Naive thymus-derived CD4-positive, alpha-beta T cell (primary cell): Measurements from ENCODE around the gene PKD1L1. TPM values are rescaled to one million over a fixed set of nuclear protein-coding genes. Genes with fewer than 3 reads are reported as not detected.

Source experiments
- ATAC-seq: fragments of 150-1000 bp; cut with Tn5 transposase; 2 replicates; pipeline ENCODE4 v1.10.0; 2021; ENCODE audit warnings: mild to moderate bottlenecking, moderate library complexity
- CTCF ChIA-PET: fragments of 350-600 bp; sonication (Branson Sonifier 250); formaldehyde crosslinking; loops from one replicate; lab custom pipeline; 2021; ENCODE audit warnings: antibody characterized with exemption; lab: Charles Lee
- POLR2A ChIA-PET: fragments of 350-600 bp; sonication (Branson Sonifier 250); formaldehyde crosslinking; loops from one replicate; lab custom pipeline; 2021; ENCODE audit warnings: antibody characterized with exemption, inconsistent platforms; lab: Charles Lee
- DNase-seq, 9 donors: peaks; one replicate each; pipeline versions ENCODE4 v3.0.0 to v3.0.0-alpha.2; 2020 to 2022; ENCODE audit warnings: mixed read lengths in 1 of 9
- H3K27ac ChIP-seq: one replicate; pipeline ENCODE4 v1.7.0; 2013; ENCODE audit warnings: mild to moderate bottlenecking, low read depth, low read length, moderate library complexity
- H3K27me3 ChIP-seq, 2 donors: one replicate each; pipeline ENCODE4 v1.7.0; 2013; ENCODE audit warnings: low read length in 2 of 2, mild to moderate bottlenecking in 2 of 2, moderate library complexity in 2 of 2; ENCODE audit not compliant: control insufficient read depth in 2 of 2, insufficient read depth in 2 of 2
- H3K36me3 ChIP-seq, 3 experiments: 1 replicate in 2 of 3; 2 replicates in 1 of 3; pipeline ENCODE4 v1.7.0; 2013; ENCODE audit warnings: low read length in 3 of 3, mild to moderate bottlenecking in 3 of 3, moderate library complexity in 1 of 3; ENCODE audit not compliant: insufficient read depth in 3 of 3, control insufficient read depth in 2 of 3
- H3K4me1 ChIP-seq, 2 donors: one replicate each; pipeline ENCODE4 v1.7.0; 2013; ENCODE audit warnings: low read length in 2 of 2, mild to moderate bottlenecking in 2 of 2, moderate library complexity in 1 of 2; ENCODE audit not compliant: control insufficient read depth in 2 of 2, insufficient read depth in 2 of 2
- H3K4me3 ChIP-seq: 2 replicates; pipeline ENCODE4 v1.7.0; 2013; ENCODE audit warnings: mild to moderate bottlenecking, low read length
- H3K9me3 ChIP-seq, 3 experiments: 1 replicate in 2 of 3; 2 replicates in 1 of 3; pipeline ENCODE4 v1.7.0; 2013; ENCODE audit warnings: low read length in 3 of 3; ENCODE audit not compliant: control insufficient read depth in 2 of 3
- H3K27ac Mint-ChIP-seq, 9 donors: one replicate each; pipeline ENCODE4 v1.8.0; 2020 to 2022; ENCODE audit warnings: mixed read lengths in 9 of 9, mild to moderate bottlenecking in 8 of 9, moderate library complexity in 5 of 9, inconsistent platforms in 2 of 9
- H3K27me3 Mint-ChIP-seq, 5 donors: one replicate each; pipeline ENCODE4 v1.8.0; 2021 to 2022; ENCODE audit warnings: mixed read lengths in 5 of 5, mild to moderate bottlenecking in 1 of 5
- H3K36me3 Mint-ChIP-seq, 5 donors: one replicate each; pipeline ENCODE4 v1.8.0; 2020 to 2022; ENCODE audit warnings: mixed read lengths in 5 of 5, mild to moderate bottlenecking in 3 of 5, inconsistent platforms in 1 of 5
- H3K4me1 Mint-ChIP-seq, 7 donors: one replicate each; pipeline ENCODE4 v1.8.0; 2020 to 2022; ENCODE audit warnings: mixed read lengths in 7 of 7, mild to moderate bottlenecking in 3 of 7, inconsistent platforms in 1 of 7
- H3K4me3 Mint-ChIP-seq, 10 donors: one replicate each; pipeline ENCODE4 v1.8.0; 2020 to 2022; ENCODE audit warnings: mild to moderate bottlenecking in 10 of 10, mixed read lengths in 10 of 10, moderate library complexity in 6 of 10, inconsistent platforms in 2 of 10
- H3K9me3 Mint-ChIP-seq, 11 donors: one replicate each; pipeline ENCODE4 v1.8.0; 2020 to 2022; ENCODE audit warnings: mixed read lengths in 11 of 11, mild to moderate bottlenecking in 4 of 11, inconsistent platforms in 1 of 11, moderate library complexity in 1 of 11
- intact Hi-C, 2 donors: fragments of 100-400 bp; cut with micrococcal nuclease; formaldehyde crosslinking; loops; one replicate each; pipeline ENCODE4 v1.15.1; 2023
- polyA plus RNA-seq, 2 donors: library from polyadenylated mRNA; unstranded; fragments of 300-500 nt; fragmentation: Illumina TruSeq; gene quantifications; one replicate each; pipeline ENCODE4 v1.2.3, GENCODE V29; 2021
- total RNA-seq, 6 experiments: library from RNA in 5 of 6; stranded (reverse) in 5 of 6; gene quantifications; 1 replicate in 5 of 6; 2 replicates in 1 of 6; pipeline ENCODE4 v1.2.3 and lab custom pipeline; 2021 to 2026

PKD1L1 gene
- total and polyA plus RNA-seq, 7 experiments from 2014 or later: 0.07 to 1.5 (median 0.83) TPM; not detected in 1

- Histone ChIP-seq H3K9me3 (no peaks in the 10 kb centered on the region), H3K36me3 (peaks cover 0 to 5% (median 0%) of the 10 kb centered on the region in 3 experiments), H3K4me3 (no peak overlapping the region), H3K4me1 (no peaks in the 10 kb centered on the region), H3K27ac (no peak overlapping the region), H3K27me3 (no peaks in the 10 kb centered on the region)
- no peaks in the 10 kb centered on the region for H3K27me3 Mint-ChIP-seq
- intact Hi-C loops: loop anchor here (10.0 kb wide), 3 partner anchors 765 to 1255 kb away; no protein-coding TSS in a partner anchor
- H3K4me1 Mint-ChIP-seq: no peaks in the 10 kb centered on the region
- POLR2A ChIA-PET: no interaction called here
- peaks cover 0 to 11% (median 6%) of the 10 kb centered on the region in 5 donors for H3K36me3 Mint-ChIP-seq
- no peak overlapping the region for H3K4me3 Mint-ChIP-seq
- no peaks in the 10 kb centered on the region for H3K9me3 Mint-ChIP-seq
- CTCF ChIA-PET: interaction anchor here (0.5 to 1.0 kb wide), 2 partner anchors 93 to 161 kb away, joined by 4 to 7 read pairs; no protein-coding TSS in a partner anchor
- DNase-seq (no peak), ATAC-seq (no peak)
- H3K27ac Mint-ChIP-seq: no peak overlapping the region
Observed at GRCh38 chr7:47949703-47950102, 1.4 kb upstream of the PKD1L1 start.

DNA sequence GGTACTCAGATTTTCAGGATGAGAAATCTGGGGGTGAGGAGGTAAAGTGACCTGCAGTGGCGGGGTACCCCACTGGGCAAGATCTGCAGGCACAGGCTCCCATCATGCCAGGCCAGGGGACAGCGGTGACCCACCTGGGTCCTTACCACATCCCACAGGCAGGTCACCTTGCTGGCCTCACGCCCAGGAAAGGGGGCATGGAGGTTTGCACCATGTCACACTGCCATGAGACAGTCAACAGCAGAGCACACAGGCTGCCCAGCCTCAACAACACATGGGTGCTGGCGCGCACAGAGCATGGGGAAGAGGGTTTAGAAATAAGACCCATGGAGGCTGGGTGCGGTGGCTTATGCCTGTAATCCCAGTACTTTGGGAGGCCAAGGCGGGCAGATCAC is 914 bp downstream of the PKD1L1 start:
- Histone ChIP-seq H3K9me3 (no peaks in the 10 kb centered on the region), H3K27ac (no peak overlapping the region), H3K4me3 (no peak overlapping the region), H3K36me3 (no peaks in the 10 kb centered on the region), H3K4me1 (no peaks in the 10 kb centered on the region), H3K27me3 (no peaks in the 10 kb centered on the region)
- H3K9me3 Mint-ChIP-seq: no peaks in the 10 kb centered on the region
- ATAC-seq: no peak
- no peak overlapping the region for H3K27ac Mint-ChIP-seq
- no peaks in the 10 kb centered on the region for H3K36me3 Mint-ChIP-seq
- intact Hi-C loops: loop anchor here (10.0 kb wide), 3 partner anchors 767 to 1257 kb away; no protein-coding TSS in a partner anchor
- H3K4me1 Mint-ChIP-seq: no peaks in the 10 kb centered on the region
- H3K4me3 Mint-ChIP-seq: no peak overlapping the region
- no peaks in the 10 kb centered on the region for H3K27me3 Mint-ChIP-seq
- no peak for DNase-seq
- ChIA-PET CTCF (no interaction called here), POLR2A (interaction anchor here (0.6 kb wide), 1 partner anchor 513 kb away, joined by 4 read pairs; no protein-coding TSS in a partner anchor)

DNA sequence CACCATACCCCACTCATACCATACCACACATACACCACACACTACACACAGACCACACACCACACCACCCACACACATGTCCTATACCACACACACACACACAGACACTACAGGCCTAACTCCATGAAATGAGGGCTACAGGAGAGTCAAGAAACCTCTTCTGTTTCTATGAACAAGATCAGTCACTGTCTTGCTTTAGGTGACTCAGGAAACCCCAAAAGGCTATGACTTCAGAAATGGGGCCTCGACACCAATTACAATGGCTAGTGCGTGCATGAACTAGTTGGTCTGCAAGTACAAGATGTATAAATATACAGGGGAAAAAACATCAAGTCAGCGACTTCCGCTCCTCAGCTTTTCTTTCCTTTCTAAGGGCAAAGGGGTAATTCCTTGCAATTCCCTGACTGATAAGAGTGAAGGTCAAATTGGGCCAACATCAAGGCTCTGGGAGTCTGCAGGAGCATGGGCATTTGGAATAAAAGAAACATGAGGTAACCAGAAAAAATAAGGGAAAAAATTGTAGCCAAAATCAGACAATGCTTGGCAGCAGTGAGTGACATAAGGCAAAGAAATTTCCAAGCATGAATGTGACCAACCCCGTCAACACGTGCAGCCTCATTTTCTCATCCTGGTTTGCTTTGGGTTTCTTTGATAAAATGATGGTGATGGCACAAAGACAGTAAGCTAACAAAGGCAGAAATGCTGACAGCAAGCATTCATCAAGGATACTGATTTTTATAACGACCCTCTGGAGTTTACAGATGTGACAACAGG is 1.5 kb downstream of the PKD1L1 start:
- CTCF ChIA-PET: interaction anchor here (4.2 kb wide), 1 partner anchor 163 kb away, joined by 46 read pairs; no protein-coding TSS in a partner anchor
- ATAC-seq (no peak), DNase-seq (no peak)
- Histone ChIP-seq H3K9me3 (no peaks in the 10 kb centered on the region), H3K27ac (no peak overlapping the region), H3K4me1 (no peaks in the 10 kb centered on the region), H3K36me3 (no peaks in the 10 kb centered on the region), H3K27me3 (no peaks in the 10 kb centered on the region), H3K4me3 (no peak overlapping the region)
- no peak overlapping the region for H3K27ac Mint-ChIP-seq
- POLR2A ChIA-PET: interaction anchor here (0.6 kb wide), 1 partner anchor 512 kb away, joined by 4 read pairs; no protein-coding TSS in a partner anchor
- H3K9me3 Mint-ChIP-seq: no peaks in the 10 kb centered on the region
- intact Hi-C loops: loop anchor here (10.0 kb wide), 3 partner anchors 768 to 1258 kb away; no protein-coding TSS in a partner anchor
- H3K36me3 Mint-ChIP-seq: no peaks in the 10 kb centered on the region
- H3K27me3 Mint-ChIP-seq: no peaks in the 10 kb centered on the region
- no peak overlapping the region for H3K4me3 Mint-ChIP-seq
- no peaks in the 10 kb centered on the region for H3K4me1 Mint-ChIP-seq

DNA sequence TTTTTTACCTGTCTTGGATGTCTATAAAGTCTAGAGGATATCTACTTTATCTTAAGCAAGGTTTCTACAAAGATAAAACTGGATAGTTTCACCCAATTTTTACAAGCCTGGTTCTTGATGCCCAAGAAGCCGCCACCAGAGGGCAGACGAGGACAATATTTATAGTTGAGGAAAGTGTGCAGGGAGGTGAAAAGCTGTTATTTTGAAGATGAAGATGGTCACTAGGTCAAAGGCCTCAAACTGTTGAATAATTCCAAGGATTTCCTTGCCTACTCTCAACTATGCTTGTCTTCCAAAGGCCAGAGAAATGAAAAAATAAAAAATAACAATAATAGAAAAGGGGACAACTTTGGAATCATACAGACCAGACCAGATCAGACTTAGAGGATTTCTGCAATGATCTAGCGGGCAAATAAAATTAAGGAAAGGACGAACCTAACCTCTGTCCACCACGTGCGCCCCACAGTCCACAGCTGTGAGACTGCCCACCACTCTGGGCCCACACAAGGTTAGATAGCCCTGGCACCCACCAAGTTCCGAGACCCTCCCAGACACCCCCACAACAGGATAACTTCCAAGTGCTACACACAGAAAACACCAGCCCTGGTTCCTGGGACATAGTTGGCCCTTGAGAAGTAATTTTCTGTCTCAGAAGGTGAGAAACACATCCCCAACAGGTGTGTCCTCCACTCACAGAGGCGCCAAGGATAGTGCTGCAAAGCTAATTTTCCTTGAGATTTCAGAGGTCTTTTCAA is 2.8 kb downstream of the PKD1L1 start:
- peak; percentile 54 for ATAC-seq
- no peak overlapping the region for H3K27ac ChIP-seq
- no peaks in the 10 kb centered on the region for H3K27me3 ChIP-seq
- H3K4me3 ChIP-seq: no peak overlapping the region
- Mint-ChIP-seq H3K27ac (no peak overlapping the region), H3K4me3 (no peak overlapping the region), H3K27me3 (no peaks in the 10 kb centered on the region), H3K9me3 (no peaks in the 10 kb centered on the region), H3K36me3 (no peaks in the 10 kb centered on the region), H3K4me1 (no peaks in the 10 kb centered on the region)
- intact Hi-C loops: loop anchor here (1.0 to 10.0 kb wide), 7 partner anchors 24 to 1259 kb away; no protein-coding TSS in a partner anchor
- ChIA-PET CTCF (interaction anchor here (0.6 to 4.2 kb wide), 8 partner anchors 26 to 210 kb away, joined by 3 to 46 read pairs (median 4); no protein-coding TSS in a partner anchor), POLR2A (interaction anchor here (1.3 kb wide), 1 partner anchor 165 kb away, joined by 3 read pairs; no protein-coding TSS in a partner anchor)
- H3K9me3 ChIP-seq: no peaks in the 10 kb centered on the region
- peak; percentile 34 to 69 (median 56) for DNase-seq
- H3K36me3 ChIP-seq: no peaks in the 10 kb centered on the region
- no peaks in the 10 kb centered on the region for H3K4me1 ChIP-seq

- H3K27me3 Mint-ChIP-seq: no peaks in the 10 kb centered on the region
- H3K27ac Mint-ChIP-seq: no peak overlapping the region
- no peak overlapping the region for H3K4me3 ChIP-seq
- no peaks in the 10 kb centered on the region for H3K36me3 ChIP-seq
- H3K9me3 Mint-ChIP-seq: no peaks in the 10 kb centered on the region
- ChIA-PET POLR2A (interaction anchor here (1.3 kb wide), 1 partner anchor 165 kb away, joined by 3 read pairs; no protein-coding TSS in a partner anchor), CTCF (interaction anchor here (0.6 to 4.2 kb wide), 9 partner anchors 27 to 1898 kb away, joined by 3 to 46 read pairs (median 3); no protein-coding TSS in a partner anchor)
- H3K9me3 ChIP-seq: no peaks in the 10 kb centered on the region
- H3K4me3 Mint-ChIP-seq: no peak overlapping the region
- no peaks in the 10 kb centered on the region for H3K27me3 ChIP-seq
- H3K4me1 ChIP-seq: no peaks in the 10 kb centered on the region
- no peaks in the 10 kb centered on the region for H3K4me1 Mint-ChIP-seq
- H3K27ac ChIP-seq: no peak overlapping the region
- DNase-seq (no peak), ATAC-seq (no peak)
- intact Hi-C loops: loop anchor here (1.0 to 10.0 kb wide), 7 partner anchors 25 to 1260 kb away; no protein-coding TSS in a partner anchor
- H3K36me3 Mint-ChIP-seq: no peaks in the 10 kb centered on the region
Observed at GRCh38 chr7:47944536-47945260, 3.6 kb downstream of the PKD1L1 start.
